CD4-positive, alpha-beta T cell treated with Interleukin-1 beta for 1 hour (primary cell): Measurements from ENCODE around the gene PHLDB1.
"Not testable (repeated sequence)": the region's sequence is repeated elsewhere in the genome, so short reads cannot be mapped to it uniquely, and the experiment has no call there.

Experiments
- DNase-seq, 2 donors: peaks; one replicate each; pipeline ENCODE4 v3.0.0-alpha.2; 2020 to 2022

Gene PHLDB1

GRCh38 chr11:118606157-118606843 is 1.1 kb upstream of the PHLDB1 start:
- DNase-seq = no peak

DNA sequence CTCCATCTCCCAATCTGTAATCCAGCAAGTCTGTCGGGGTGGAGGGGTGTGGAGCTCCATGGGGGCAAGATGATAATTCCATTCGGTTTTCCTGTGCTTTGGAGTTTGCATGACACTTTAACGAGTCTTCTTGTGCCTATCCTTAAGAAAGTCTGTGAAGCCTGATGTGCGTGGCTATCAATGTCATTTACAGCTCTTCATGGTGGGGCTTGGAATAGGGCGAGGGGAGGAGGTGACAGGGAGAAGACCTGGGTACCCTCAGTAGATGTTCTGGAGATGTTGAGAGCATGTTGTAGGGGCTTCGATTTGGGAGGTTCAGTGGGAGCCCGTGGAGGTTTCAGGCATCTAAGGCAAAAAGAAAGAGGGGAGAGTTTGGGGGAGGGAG is 579 bp upstream of the PHLDB1 start:
- no peak for DNase-seq

DNA sequence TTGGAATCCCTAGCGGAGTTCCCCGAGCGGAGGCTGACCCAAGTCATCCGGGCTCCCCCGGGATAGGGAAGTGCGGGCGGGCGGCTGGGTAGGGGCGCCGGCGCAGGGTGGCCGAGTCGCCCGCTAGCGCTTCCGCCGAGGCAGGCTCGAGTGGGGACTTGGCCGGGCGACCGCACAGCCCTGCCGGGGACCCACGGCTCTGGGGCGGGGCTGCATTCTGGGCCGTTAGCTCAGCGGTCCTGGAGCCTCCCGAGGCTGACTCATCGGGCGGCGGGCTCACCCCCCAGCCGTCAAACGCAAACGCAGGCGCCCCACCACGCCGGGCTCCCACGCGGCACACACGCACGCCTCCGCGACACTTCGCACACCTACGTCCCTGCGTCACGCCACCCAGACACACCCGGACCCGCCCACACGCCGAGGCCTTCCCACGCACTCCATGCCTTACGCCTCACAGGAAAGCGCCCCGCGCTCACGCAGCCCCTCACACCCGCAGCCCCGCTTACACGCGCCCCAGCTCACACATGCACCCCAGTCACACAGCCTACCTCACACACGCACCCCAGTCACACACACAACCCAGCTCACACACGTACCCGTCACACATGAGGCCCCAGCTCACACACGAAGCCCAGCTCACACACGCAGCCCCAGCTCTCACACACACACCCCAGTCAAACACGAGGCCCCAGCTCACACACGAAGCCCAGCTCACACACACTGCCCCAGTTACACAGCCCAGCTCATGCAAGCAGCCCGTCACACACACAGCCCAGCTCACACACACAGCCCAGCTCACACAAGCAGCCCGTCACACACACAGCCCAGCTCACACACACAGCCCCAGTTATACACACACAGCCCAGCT is 1.2 kb downstream of the PHLDB1 start:
- DNase-seq = peak; percentile 86 to 91

- peak; percentile 38 for DNase-seq
Measured at GRCh38 chr11:118609380-118610224, 2.2 kb downstream of the PHLDB1 start.

DNA sequence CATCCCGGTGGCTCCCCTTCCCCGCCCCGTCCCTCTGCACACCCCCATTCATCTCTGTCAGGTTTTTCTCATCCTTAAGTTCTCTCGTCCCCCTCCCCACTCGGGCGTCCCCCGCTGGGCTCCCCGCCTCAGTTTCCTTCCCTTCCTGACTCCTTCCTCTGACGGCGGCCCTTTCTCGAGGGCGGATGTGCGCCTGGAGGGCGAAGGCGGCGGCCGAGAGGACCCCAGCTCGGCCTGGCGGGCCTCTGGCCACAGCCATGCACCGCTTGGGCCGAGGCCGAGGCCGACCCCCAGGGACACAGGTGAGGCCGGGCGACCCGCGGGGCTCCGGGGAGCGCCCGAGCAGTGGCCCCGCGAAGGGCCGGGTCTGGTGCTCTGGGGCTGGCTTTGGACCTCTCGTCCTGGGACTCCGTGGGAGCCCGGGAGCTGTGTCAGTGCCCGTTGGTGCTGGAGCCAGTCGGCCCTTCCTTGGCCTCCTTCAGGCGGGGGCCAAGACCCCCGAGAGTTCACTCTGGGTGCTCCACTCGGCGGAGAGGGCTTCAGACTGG is 2.9 kb downstream of the PHLDB1 start:
- no peak for DNase-seq

GRCh38 chr11:118610773-118611432 is 3.5 kb downstream of the PHLDB1 start:
- DNase-seq = peak; percentile 84 to 88

DNA sequence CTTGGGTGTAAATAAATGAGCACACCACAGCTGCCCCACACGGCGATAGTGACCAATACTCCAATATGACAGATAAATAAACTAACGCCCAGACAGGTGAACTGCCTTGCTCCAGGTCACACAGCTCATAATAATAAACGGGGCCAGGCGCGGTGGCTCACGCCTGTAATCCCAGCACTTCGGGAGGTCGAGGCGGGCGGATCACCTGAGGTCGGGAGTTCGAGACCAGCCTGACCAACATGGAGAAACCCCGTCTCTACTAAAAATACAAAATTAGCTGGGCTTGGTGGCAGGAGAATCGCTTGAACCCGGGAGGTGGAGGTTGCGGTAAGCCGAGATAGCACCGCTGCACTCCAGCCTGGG is 4.0 kb downstream of the PHLDB1 start:
- DNase-seq = not testable (repeated sequence)

- no peak for DNase-seq
Measured at GRCh38 chr11:118612378-118612777, 5.0 kb downstream of the PHLDB1 start.

- DNase-seq = no peak
Measured at GRCh38 chr11:118614511-118614910, 7.1 kb downstream of the PHLDB1 start.

DNA sequence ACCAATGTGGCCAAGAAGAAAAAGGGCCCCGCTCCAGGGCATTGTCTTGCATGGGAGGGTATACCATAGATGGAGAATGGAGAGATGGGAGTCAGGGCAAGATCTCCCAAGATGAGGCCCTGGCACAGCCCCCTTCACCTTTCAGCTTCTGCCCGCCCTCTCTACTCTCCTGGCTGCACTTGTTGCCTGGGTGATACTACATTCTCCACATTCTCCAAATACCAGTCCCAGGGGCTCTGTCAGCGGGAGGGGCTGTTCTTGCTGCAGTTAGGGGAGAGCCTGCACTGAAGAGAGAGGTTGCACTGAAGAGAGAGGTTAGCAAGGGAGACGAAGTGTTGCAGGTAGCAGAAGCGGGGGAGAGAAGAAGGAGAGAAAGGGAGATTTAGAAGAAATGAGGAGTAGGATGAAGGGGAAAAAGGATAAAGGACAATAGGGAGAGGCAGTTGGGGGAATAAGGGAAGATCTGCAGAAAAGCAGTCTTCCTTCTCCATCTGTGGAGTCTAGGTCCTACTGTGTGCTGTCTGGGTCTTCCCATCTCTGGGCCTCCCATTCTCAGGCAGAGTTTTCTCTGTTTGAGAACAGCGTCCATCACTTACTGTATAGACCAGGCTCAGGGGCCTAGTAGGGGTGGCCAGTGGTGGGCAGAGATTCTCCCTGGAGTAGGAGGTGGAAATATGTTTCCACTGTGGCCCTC is 8.0 kb downstream of the PHLDB1 start:
- DNase-seq = no peak

DNA sequence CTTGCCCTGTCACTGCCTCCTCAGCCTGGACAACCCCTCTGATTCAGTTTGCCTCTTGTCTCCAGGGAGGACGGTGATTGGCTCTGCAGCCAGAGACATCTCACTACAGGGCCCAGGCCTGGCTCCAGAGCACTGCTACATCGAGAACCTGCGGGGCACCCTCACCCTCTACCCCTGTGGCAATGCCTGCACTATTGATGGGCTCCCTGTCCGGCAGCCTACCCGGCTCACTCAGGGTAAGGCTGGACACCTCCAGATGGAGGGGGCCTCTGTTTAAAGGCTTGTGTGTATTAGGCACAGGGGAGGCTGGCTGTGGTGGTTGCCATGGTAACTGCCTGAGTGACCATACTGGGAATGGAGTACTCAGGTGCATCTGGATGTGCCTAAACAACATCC is 8.6 kb downstream of the PHLDB1 start:
- no peak for DNase-seq

DNA sequence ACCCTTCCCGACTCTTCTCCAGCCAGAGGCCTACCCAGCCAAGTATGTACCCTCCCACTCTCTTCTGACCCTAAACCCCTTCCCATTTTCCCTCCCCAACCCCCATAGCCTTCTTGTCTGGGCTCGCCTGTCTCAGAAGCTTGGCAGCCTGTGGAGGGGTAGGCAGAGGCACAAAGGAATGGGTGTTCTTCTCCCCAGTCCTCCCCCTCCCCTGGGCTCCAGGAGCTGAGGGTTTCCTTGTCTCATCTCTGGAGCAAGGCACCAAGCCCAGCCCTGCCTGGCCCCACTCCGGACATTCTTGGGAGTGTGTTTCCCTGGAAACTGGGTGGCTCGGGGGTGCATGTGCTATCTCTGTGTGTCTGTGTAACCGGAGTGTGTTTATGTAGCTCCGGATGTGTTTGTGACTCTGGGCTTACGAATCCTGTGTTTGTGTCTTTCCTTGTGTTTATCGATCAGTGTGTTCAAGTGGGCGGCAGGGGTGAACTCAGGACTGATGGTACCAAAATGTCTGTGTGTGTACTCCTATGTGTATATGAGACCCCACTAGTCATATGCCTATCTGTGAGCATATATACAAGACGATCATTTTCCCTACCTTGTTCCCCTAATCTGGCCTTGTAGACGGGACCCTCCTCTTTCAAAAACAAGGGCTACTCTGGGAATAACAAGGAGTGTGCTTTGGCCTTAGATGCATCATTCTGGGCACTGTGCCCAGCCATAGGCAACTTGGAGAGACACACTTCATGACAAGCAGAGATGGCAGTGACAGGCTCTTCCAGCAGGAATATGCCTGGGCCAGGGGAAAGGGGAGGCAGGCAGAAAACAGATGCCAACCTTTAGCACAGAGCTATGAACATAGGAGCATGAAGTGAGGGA is 10.9 kb downstream of the PHLDB1 start:
- no peak for DNase-seq

- DNase-seq = no peak
Measured at GRCh38 chr11:118618991-118619375, 11.6 kb downstream of the PHLDB1 start.

DNA sequence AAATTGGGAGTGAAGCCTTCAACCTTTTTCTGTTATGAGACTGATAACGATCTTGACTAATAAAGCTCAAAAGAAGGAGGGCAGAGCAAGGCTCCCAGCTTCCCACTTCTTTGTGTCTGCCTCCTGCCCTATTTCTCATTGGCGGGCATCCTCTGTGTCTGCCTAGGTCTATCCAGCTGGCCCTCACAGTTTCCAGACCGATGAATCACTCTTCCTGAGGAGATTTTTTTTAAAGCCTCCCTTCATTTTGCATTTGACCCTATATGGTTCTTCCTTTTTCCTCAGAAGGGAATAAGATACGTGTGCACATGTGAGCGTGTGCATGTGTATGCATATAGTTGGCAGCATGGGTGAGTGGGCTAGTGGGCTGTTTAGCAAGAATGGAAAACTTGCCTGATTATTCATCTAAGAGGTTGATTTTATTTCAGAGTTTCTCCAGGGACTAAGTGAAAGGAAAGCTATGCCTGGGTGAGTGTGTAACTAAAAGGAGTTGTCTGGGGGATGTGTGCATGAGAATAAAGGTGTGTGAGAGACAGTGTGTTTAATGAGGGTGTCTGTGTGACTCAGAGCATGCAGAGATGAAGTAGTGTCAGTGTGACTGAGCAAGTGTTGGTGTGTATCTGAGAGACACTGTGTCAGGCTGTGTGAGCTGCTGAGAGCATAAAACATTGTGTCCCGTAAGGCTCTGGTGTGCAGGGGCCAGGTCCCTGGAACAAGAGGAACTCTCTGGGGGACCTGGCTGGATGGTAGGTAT is 12.2 kb downstream of the PHLDB1 start:
- peak in 1 of 2 donors; percentile 23 for DNase-seq

GRCh38 chr11:118620529-118621070 is 13.2 kb downstream of the PHLDB1 start:
- no peak for DNase-seq

DNA sequence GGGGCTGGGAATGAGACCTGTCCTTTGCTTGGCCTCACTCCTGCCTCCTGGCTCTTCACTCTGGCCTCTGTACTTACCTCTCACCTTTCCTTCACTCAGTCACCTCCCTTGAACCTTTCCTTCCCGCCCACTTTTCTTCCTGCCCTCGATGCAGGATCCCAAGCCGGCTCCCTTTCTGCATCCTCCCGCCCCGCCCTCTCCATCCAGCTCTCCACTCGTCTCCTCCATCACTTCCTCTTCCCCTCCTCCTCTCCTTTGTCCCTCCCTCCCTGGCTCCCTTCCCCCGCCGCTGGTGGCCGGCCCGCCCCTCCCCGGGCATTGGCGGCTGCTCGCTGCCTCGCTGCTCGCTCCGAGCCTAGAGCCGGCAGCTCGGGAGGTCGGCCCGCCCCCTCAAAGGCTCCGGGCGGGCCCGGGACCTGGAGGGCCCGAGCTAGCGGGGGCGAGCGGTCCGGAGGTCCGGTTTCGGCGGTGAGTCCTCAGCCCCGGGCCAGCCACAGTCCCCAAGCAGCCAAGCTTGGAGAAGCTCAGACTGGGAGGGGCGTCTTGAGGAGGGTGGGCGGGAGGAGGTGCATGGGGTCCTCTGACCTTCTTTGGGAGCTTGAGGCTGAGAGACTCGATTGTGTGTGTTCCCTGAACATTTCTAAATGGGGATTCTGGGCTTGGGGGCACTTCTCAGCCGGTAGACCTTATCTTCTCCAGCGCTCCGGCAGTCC is 13.8 kb downstream of the PHLDB1 start:
- DNase-seq = peak; percentile 3 to 23

DNA sequence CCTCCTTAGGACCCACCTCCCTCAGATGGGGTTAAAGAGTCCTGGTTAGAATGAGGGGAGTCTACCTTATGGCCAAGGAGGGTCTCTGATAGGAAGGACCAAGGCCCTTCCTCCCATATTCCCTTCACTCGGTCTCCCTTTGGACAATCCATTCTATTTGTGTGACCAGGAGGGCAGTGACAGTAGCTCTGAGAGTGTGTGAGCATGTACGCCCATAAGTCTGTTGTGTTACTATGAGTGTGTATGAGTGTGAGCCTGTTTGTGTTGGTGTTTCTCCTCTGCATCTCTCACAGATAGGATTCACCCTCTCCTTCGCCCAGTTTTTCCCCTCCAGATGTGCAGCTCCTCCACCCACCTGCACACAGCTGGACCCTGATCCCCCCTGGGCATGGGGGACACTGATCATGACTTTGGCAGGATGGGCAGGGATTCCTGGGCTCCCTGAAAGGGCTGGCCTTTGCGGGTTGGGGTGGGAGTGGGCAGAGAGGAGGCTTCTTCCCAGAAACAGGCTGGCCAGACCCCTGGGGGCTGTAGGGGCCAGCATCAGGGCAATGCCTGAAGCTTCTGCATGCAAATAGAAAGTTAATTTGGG is 14.5 kb downstream of the PHLDB1 start:
- no peak for DNase-seq

GRCh38 chr11:118622376-118623268 is 15.2 kb downstream of the PHLDB1 start:
- no peak for DNase-seq
